IMR-90 (cell line): ENCODE results near the gene CFAP206. TPM values are rescaled to one million over a fixed set of nuclear protein-coding genes. Genes with fewer than 3 reads are reported as not detected.

Experiments
- ATAC-seq: fragments of 200-7000 bp; cut with Tn5 transposase; 2 replicates; pipeline ENCODE4 v1.9.1; 2020; ENCODE audit warnings: low read depth, mild to moderate bottlenecking, moderate library complexity
- BruUV-seq: library from RNA; stranded (reverse); fragments of 400-500 nt; replicated peaks from 2 replicates; lab custom pipeline; 2021; lab: Mats Ljungman, UMichigan
- CTCF ChIA-PET: fragments of 300-600 bp; formaldehyde crosslinking; extraction: SDS; loops from one replicate; lab custom pipeline; 2021; ENCODE audit warnings: antibody characterized with exemption; lab: Yijun Ruan, JAX
- POLR2A ChIA-PET: fragments of 300-600 bp; sonication (Branson Sonifier 250); formaldehyde crosslinking; loops from one replicate; lab custom pipeline; 2022; ENCODE audit warnings: antibody characterized with exemption; ENCODE audit not compliant: unreplicated experiment; lab: Charles Lee
- DNase-seq: peaks from one replicate; pipeline ENCODE4 v3.0.0; 2013
- H2AFZ ChIP-seq: replicated peaks from 2 replicates; pipeline ENCODE3; 2013; ENCODE audit warnings: low read length, mild to moderate bottlenecking; ENCODE audit not compliant: poor library complexity
- H2AK5ac ChIP-seq: 2 replicates; pipeline ENCODE4 v1.6.1; 2013; ENCODE audit warnings: low read depth, low read length, inconsistent platforms
- H2AK9ac ChIP-seq: replicated peaks from 2 replicates; pipeline ENCODE3; 2013; ENCODE audit warnings: mild to moderate bottlenecking, low read depth, low read length, moderate library complexity; ENCODE audit not compliant: poor library complexity
- H2BK120ac ChIP-seq: 2 replicates; pipeline ENCODE4 v1.6.1; 2013; ENCODE audit warnings: low read depth, low read length, inconsistent platforms
- H2BK15ac ChIP-seq: 3 replicates; pipeline ENCODE4 v1.6.1; 2013; ENCODE audit warnings: low read depth, low read length, inconsistent platforms
- H2BK20ac ChIP-seq: 2 replicates; pipeline ENCODE4 v1.6.1; 2013; ENCODE audit warnings: low read depth, mild to moderate bottlenecking, inconsistent platforms, low read length, moderate library complexity
- H2BK5ac ChIP-seq: 2 replicates; pipeline ENCODE4 v1.6.1; 2013; ENCODE audit warnings: mild to moderate bottlenecking, low read depth, low read length, inconsistent platforms; ENCODE audit not compliant: poor library complexity, severe bottlenecking
- H3K14ac ChIP-seq: replicated peaks from 2 replicates; pipeline ENCODE4 v1.6.1; 2013; ENCODE audit warnings: low read depth, low read length, inconsistent platforms
- H3K18ac ChIP-seq: 2 replicates; pipeline ENCODE4 v1.6.1; 2013; ENCODE audit warnings: low read depth, low read length, control low read depth
- H3K23ac ChIP-seq: 2 replicates; pipeline ENCODE4 v1.6.1; 2013; ENCODE audit warnings: low read depth, low read length, inconsistent platforms
- H3K27ac ChIP-seq: 2 replicates; pipeline ENCODE4 v1.5.1; 2013; ENCODE audit warnings: mild to moderate bottlenecking, control low read depth, low read length; ENCODE audit not compliant: insufficient read depth
- H3K27me3 ChIP-seq: 2 replicates; pipeline ENCODE4 v1.6.1; 2013; ENCODE audit warnings: low read length; ENCODE audit not compliant: control insufficient read depth, insufficient read depth
- H3K36me3 ChIP-seq: 2 replicates; pipeline ENCODE4 v1.6.1; 2013; ENCODE audit warnings: low read length, mixed read lengths; ENCODE audit not compliant: control insufficient read depth, insufficient read depth
- H3K4ac ChIP-seq: 2 replicates; pipeline ENCODE4 v1.6.1; 2013; ENCODE audit warnings: low read depth, low read length, inconsistent platforms
- H3K4me1 ChIP-seq: 2 replicates; pipeline ENCODE4 v1.6.1; 2013; ENCODE audit warnings: low read length, mixed read lengths; ENCODE audit not compliant: control insufficient read depth, insufficient read depth
- H3K4me2 ChIP-seq: 2 replicates; pipeline ENCODE4 v1.6.1; 2013; ENCODE audit warnings: low read depth, mild to moderate bottlenecking, control low read depth, low read length, moderate library complexity
- H3K4me3 ChIP-seq: 2 replicates; pipeline ENCODE4 v1.5.1; 2013; ENCODE audit warnings: low read depth, mild to moderate bottlenecking, control low read depth, low read length, moderate library complexity; ENCODE audit not compliant: insufficient read depth
- H3K56ac ChIP-seq: 2 replicates; pipeline ENCODE4 v1.6.1; 2013; ENCODE audit warnings: low read length, inconsistent platforms; ENCODE audit not compliant: insufficient read depth; ENCODE audit errors: extremely low read depth
- H3K79me1 ChIP-seq, 2 experiments: 2 replicates each; pipeline ENCODE4 v1.6.1; 2013; ENCODE audit warnings: low read length in 2 of 2, inconsistent platforms in 1 of 2, low read depth in 1 of 2
- H3K9ac ChIP-seq: 2 replicates; pipeline ENCODE4 v1.6.1; 2013; ENCODE audit warnings: low read depth, low read length, control low read depth
- H3K9me1 ChIP-seq: 2 replicates; pipeline ENCODE4 v1.6.1; 2013; ENCODE audit warnings: low read length, inconsistent platforms; ENCODE audit not compliant: insufficient read depth
- H3K9me3 ChIP-seq: 2 replicates; pipeline ENCODE4 v1.6.1; 2013; ENCODE audit warnings: low read length; ENCODE audit not compliant: control insufficient read depth, insufficient read depth
- H4K20me1 ChIP-seq: 2 replicates; pipeline ENCODE4 v1.6.1; 2013; ENCODE audit warnings: low read length, inconsistent platforms; ENCODE audit not compliant: insufficient read depth
- H4K5ac ChIP-seq: 2 replicates; pipeline ENCODE4 v1.6.1; 2013; ENCODE audit warnings: mild to moderate bottlenecking, low read depth, low read length, control low read depth
- H4K8ac ChIP-seq, 2 experiments: 2 replicates each; pipeline ENCODE4 v1.6.1; 2013; ENCODE audit warnings: low read depth in 2 of 2, low read length in 2 of 2, control low read depth in 1 of 2, inconsistent platforms in 1 of 2
- H4K91ac ChIP-seq: 2 replicates; pipeline ENCODE4 v1.6.1; 2013; ENCODE audit warnings: low read depth, low read length, inconsistent platforms; ENCODE audit not compliant: insufficient read depth
- BHLHE40 ChIP-seq: fragments of 150-350 bp; IDR thresholded peaks from 2 replicates; pipeline ENCODE4 v1.6.1; 2016; ENCODE audit warnings: mild to moderate bottlenecking, low read depth, low read length
- CEBPB ChIP-seq: IDR thresholded peaks from 2 replicates; pipeline ENCODE4 v1.6.1; 2012; ENCODE audit warnings: low read depth, low read length, improper control_type of control experiment
- CTCF ChIP-seq: conservative IDR thresholded peaks from 2 replicates; pipeline ENCODE4 v1.5.1; 2012; ENCODE audit warnings: mild to moderate bottlenecking, low read depth, low read length, improper control_type of control experiment
- FOS ChIP-seq: fragments of 150-350 bp; IDR thresholded peaks from 2 replicates; pipeline ENCODE4 v1.6.1; 2016; ENCODE audit warnings: low read depth, low read length
- MAFK ChIP-seq: IDR thresholded peaks from 2 replicates; pipeline ENCODE4 v1.6.1; 2012; ENCODE audit warnings: low read depth, low read length, improper control_type of control experiment
- NFE2L2 ChIP-seq: fragments of 150-350 bp; IDR thresholded peaks from 2 replicates; pipeline ENCODE4 v1.6.1; 2016; ENCODE audit warnings: low read depth, mild to moderate bottlenecking, low read length
- WGBS, 2 experiments: methylation state at CpG; one replicate each; pipeline versions ENCODE4 v1.1.5 to v1.1.7; 2013; ENCODE audit warnings: missing lambda C conversion rate in 2 of 2; ENCODE audit not compliant: insufficient read length in 1 of 2; ENCODE audit errors: extremely low coverage in 2 of 2; 5-methylcytosine and 5-hydroxymethylcytosine counted together
- dilution Hi-C: fragments of 300-500 bp; cut with HindIII; formaldehyde crosslinking; loops from one replicate; pipeline ENCODE4 v1.14.3; 2018; ENCODE audit warnings: low sequenced_read_pairs; ENCODE audit not compliant: unreplicated experiment
- in situ Hi-C: fragments of 300-500 bp; cut with MboI; formaldehyde crosslinking; loops from 3 replicates; pipeline ENCODE4 v1.14.3; 2019; ENCODE audit warnings: low sequenced_read_pairs, inconsistent platforms, mixed read lengths
- intact Hi-C: fragments of 100-400 bp; cut with micrococcal nuclease; formaldehyde crosslinking; loops from 2 replicates; pipeline ENCODE4 v1.10.0; 2022
- polyA plus RNA-seq, 3 experiments: library from polyadenylated mRNA; depleted of rRNA; stranded (reverse); fragments of >200 nt; gene quantifications; 2 replicates each; pipeline ENCODE4 v1.2.3, GENCODE V29; 2012; ENCODE audit warnings: low replicate concordance in 1 of 3
- total RNA-seq: library from RNA; depleted of rRNA; stranded (reverse); fragments of >200 nt; gene quantifications from 2 replicates; pipeline ENCODE4 v1.2.3, GENCODE V29; 2012
- TF ChIP-seq, protein P1 (sequence below): fragments of 150-350 bp; IDR thresholded peaks from 2 replicates; pipeline ENCODE4 v1.6.1; 2017; ENCODE audit warnings: mild to moderate bottlenecking, antibody characterized with exemption, low read length, low read depth

CFAP206 gene
- total and polyA plus RNA-seq, 2 of the 4 experiments (the other 2 are of a cell fraction): under 0.01 to 0.09 TPM

DNA sequence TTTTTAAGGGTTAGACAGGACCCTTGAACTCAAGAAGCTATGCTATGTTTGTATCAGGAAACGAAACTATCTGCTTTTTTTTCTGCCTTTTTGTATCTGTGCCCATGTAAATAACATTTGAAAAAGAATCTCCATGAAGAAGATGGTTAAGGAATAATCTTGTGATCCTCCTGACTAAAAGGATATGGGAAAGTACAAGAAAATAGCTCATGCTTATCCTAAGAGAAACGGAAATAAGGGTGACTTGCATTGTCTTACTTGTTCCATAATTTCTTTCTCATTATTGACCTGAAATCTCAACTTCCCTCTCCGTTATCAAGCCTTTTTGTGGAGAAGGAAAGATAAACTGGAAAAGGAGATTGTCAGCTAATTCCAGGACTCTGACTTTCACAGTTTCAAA, 5.9 kb upstream of the CFAP206 start:
- no peak overlapping the region for H3K4ac ChIP-seq
- no peaks in the 10 kb centered on the region for H3K4me1 ChIP-seq
- dilution Hi-C loops (no loop called here), intact Hi-C loops (loop anchor here (10.0 kb wide), 2 partner anchors 173 to 763 kb away; partner anchors contain the start of gene CNR1), in situ Hi-C loops (no loop called here)
- no peak overlapping the region for H4K91ac ChIP-seq
- no peak overlapping the region for H2AK9ac ChIP-seq
- no peak overlapping the region for H2AFZ ChIP-seq
- CTCF ChIA-PET: interaction anchor here (3.6 kb wide), 1 partner anchor 9 kb away, joined by 18 read pairs; no protein-coding TSS in a partner anchor
- no peak overlapping the region for H3K14ac ChIP-seq
- no peak overlapping the region for H3K56ac ChIP-seq
- H3K9me1 ChIP-seq: no peaks in the 10 kb centered on the region
- no peak overlapping the region for H4K5ac ChIP-seq
- no peak for DNase-seq
- H3K4me2 ChIP-seq: no peak overlapping the region
- no peak overlapping the region for H2BK20ac ChIP-seq
- WGBS, 2 experiments: no CpG with 5 or more reads among the region's 3 CpGs
- no peaks in the 10 kb centered on the region for H3K79me1 ChIP-seq
- H3K27ac ChIP-seq: no peak overlapping the region
- no peak overlapping the region for H2BK15ac ChIP-seq
- no peak for ATAC-seq
- no TSS peak for BruUV-seq
- no peak overlapping the region for H2AK5ac ChIP-seq
- no peaks in the 10 kb centered on the region for H3K36me3 ChIP-seq
- H3K23ac ChIP-seq: no peak overlapping the region
- no peak overlapping the region for H2BK5ac ChIP-seq
- POLR2A ChIA-PET: no interaction called here
- no peaks in the 10 kb centered on the region for H4K20me1 ChIP-seq
- no peak overlapping the region for H4K8ac ChIP-seq
- no peaks in the 10 kb centered on the region for H3K9me3 ChIP-seq
- no peaks in the 10 kb centered on the region for H3K27me3 ChIP-seq
- no peak overlapping the region for H3K9ac ChIP-seq
- TF ChIP-seq CTCF: no peak
- TF ChIP-seq CEBPB: no peak
- TF ChIP-seq BHLHE40: no peak
- no peak for TF ChIP-seq MAFK
- no peak for TF ChIP-seq FOS
- TF ChIP-seq, protein P1, sequence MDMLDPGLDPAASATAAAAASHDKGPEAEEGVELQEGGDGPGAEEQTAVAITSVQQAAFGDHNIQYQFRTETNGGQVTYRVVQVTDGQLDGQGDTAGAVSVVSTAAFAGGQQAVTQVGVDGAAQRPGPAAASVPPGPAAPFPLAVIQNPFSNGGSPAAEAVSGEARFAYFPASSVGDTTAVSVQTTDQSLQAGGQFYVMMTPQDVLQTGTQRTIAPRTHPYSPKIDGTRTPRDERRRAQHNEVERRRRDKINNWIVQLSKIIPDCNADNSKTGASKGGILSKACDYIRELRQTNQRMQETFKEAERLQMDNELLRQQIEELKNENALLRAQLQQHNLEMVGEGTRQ: no peak
- no peak for TF ChIP-seq NFE2L2
- H2BK120ac ChIP-seq: no peak overlapping the region
- no peak overlapping the region for H3K4me3 ChIP-seq
- H3K18ac ChIP-seq: no peak overlapping the region
